HEK293T (cell line): Measurements from ENCODE around the gene UNC13D.

ENCODE experiments used
- ARNT ChIP-seq: fragments of 450-650 bp; IDR thresholded peaks from 2 replicates; pipeline ENCODE4 v1.6.1; 2017; ENCODE audit warnings: mild to moderate bottlenecking
- BHLHE40 ChIP-seq: fragments of 450-650 bp; IDR thresholded peaks from 2 replicates; pipeline ENCODE4 v1.6.1; 2016; ENCODE audit warnings: mild to moderate bottlenecking, moderate library complexity, borderline replicate concordance
- ELF4 ChIP-seq: fragments of 450-650 bp; IDR thresholded peaks from 2 replicates; pipeline ENCODE4 v1.6.1; 2017; ENCODE audit warnings: antibody characterized with exemption
- FOXA1 ChIP-seq: fragments of 450-650 bp; IDR thresholded peaks from 2 replicates; pipeline ENCODE4 v1.6.1; 2016; ENCODE audit warnings: mild to moderate bottlenecking
- FOXK2 ChIP-seq: fragments of 450-650 bp; IDR thresholded peaks from 2 replicates; pipeline ENCODE4 v1.6.1; 2016; ENCODE audit warnings: mild to moderate bottlenecking
- FOXM1 ChIP-seq: fragments of 450-650 bp; IDR thresholded peaks from 2 replicates; pipeline ENCODE4 v1.6.1; 2017; ENCODE audit warnings: mild to moderate bottlenecking, borderline replicate concordance
- L3MBTL2 ChIP-seq: fragments of 450-650 bp; conservative IDR thresholded peaks from 2 replicates; pipeline ENCODE4 v1.6.1; 2016; ENCODE audit warnings: mild to moderate bottlenecking
- LEF1 ChIP-seq: fragments of 450-650 bp; IDR thresholded peaks from 2 replicates; pipeline ENCODE4 v1.6.1; 2017; ENCODE audit warnings: mild to moderate bottlenecking, borderline replicate concordance
- SP1 ChIP-seq: fragments of 450-650 bp; IDR thresholded peaks from 2 replicates; pipeline ENCODE4 v1.6.1; 2017
- SUZ12 ChIP-seq: fragments of 450-650 bp; IDR thresholded peaks from 2 replicates; pipeline ENCODE4 v1.6.1; 2016; ENCODE audit warnings: mild to moderate bottlenecking
- TARDBP ChIP-seq: fragments of 450-650 bp; IDR thresholded peaks from 2 replicates; pipeline ENCODE4 v1.6.1; 2016
- ZNF384 ChIP-seq: fragments of 450-650 bp; IDR thresholded peaks from 2 replicates; pipeline ENCODE4 v1.6.1; 2016
- TF ChIP-seq, protein P1 (sequence below): fragments of 450-650 bp; IDR thresholded peaks from 2 replicates; pipeline ENCODE4 v1.6.1; 2016

- TF ChIP-seq FOXK2, result no peak
- no peak for TF ChIP-seq ZNF384
- TF ChIP-seq FOXM1, result no peak
- TF ChIP-seq SUZ12, result no peak
- no peak for TF ChIP-seq ELF4
- no peak for TF ChIP-seq FOXA1
- no peak for TF ChIP-seq TARDBP
- no peak for TF ChIP-seq L3MBTL2
- TF ChIP-seq, protein P1, sequence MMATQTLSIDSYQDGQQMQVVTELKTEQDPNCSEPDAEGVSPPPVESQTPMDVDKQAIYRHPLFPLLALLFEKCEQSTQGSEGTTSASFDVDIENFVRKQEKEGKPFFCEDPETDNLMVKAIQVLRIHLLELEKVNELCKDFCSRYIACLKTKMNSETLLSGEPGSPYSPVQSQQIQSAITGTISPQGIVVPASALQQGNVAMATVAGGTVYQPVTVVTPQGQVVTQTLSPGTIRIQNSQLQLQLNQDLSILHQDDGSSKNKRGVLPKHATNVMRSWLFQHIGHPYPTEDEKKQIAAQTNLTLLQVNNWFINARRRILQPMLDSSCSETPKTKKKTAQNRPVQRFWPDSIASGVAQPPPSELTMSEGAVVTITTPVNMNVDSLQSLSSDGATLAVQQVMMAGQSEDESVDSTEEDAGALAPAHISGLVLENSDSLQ, result no peak
- TF ChIP-seq SP1, result no peak
- TF ChIP-seq ARNT, result no peak
- TF ChIP-seq LEF1, result no peak
- TF ChIP-seq BHLHE40, result no peak
Observed at GRCh38 chr17:75838410-75838809, 5.8 kb downstream of the UNC13D start.
